Kidney epithelial cell (primary cell): Measurements from ENCODE around the gene SLC4A1AP. TPM values are rescaled to one million over a fixed set of nuclear protein-coding genes. Genes with fewer than 3 reads are reported as not detected.

Source experiments
- DNase-seq: peaks from one replicate; pipeline ENCODE4 v3.0.0-alpha.2; 2010; ENCODE audit warnings: low read depth
- H3K27me3 ChIP-seq: 2 replicates; pipeline ENCODE4 v1.6.0; 2011; ENCODE audit warnings: low read length; ENCODE audit not compliant: control insufficient read depth, insufficient read depth
- H3K36me3 ChIP-seq: 2 replicates; pipeline ENCODE4 v1.5.1; 2011; ENCODE audit warnings: low read length; ENCODE audit not compliant: control insufficient read depth, insufficient read depth
- H3K4me3 ChIP-seq: 2 replicates; pipeline ENCODE4 v1.5.1; 2011; ENCODE audit warnings: low read depth, mild to moderate bottlenecking, control low read depth, low read length
- CTCF ChIP-seq: IDR thresholded peaks from 2 replicates; pipeline ENCODE4 v1.5.1; 2011; ENCODE audit warnings: mild to moderate bottlenecking, moderate library complexity, low read length, control low read depth, inconsistent platforms; ENCODE audit not compliant: insufficient read depth, poor library complexity, severe bottlenecking
- total RNA-seq: library from RNA; depleted of rRNA; stranded (reverse); fragments of >200 nt; gene quantifications from 2 replicates; pipeline ENCODE4 v1.2.3, GENCODE V29; 2015

SLC4A1AP gene
- total RNA-seq, 1 donor from 2014 or later, result 25.0 TPM

GRCh38 chr2:27647737-27648136 lies 16.0 kb upstream of the SLC4A1AP start:
- no peak for TF ChIP-seq CTCF
- H3K27me3 ChIP-seq, result no peaks in the 10 kb centered on the region
- no peaks in the 10 kb centered on the region for H3K36me3 ChIP-seq
- no peak for DNase-seq
- no peak overlapping the region for H3K4me3 ChIP-seq

- no peak for DNase-seq
- Histone ChIP-seq H3K4me3 (no peak overlapping the region), H3K27me3 (no peaks in the 10 kb centered on the region), H3K36me3 (no peaks in the 10 kb centered on the region)
- no peak for TF ChIP-seq CTCF
Observed at GRCh38 chr2:27651056-27651455, 12.6 kb upstream of the SLC4A1AP start.

- H3K4me3 ChIP-seq, result no peak overlapping the region
- H3K36me3 ChIP-seq, result no peaks in the 10 kb centered on the region
- H3K27me3 ChIP-seq, result no peaks in the 10 kb centered on the region
- DNase-seq, result no peak
- no peak for TF ChIP-seq CTCF
Observed at GRCh38 chr2:27652341-27652740, 11.3 kb upstream of the SLC4A1AP start.

- no peaks in the 10 kb centered on the region for H3K36me3 ChIP-seq
- H3K4me3 ChIP-seq, result no peak overlapping the region
- no peak for TF ChIP-seq CTCF
- no peak for DNase-seq
- H3K27me3 ChIP-seq, result no peaks in the 10 kb centered on the region
Observed at GRCh38 chr2:27652790-27653189, 10.9 kb upstream of the SLC4A1AP start.

- H3K27me3 ChIP-seq, result no peaks in the 10 kb centered on the region
- peak; percentile 43 for DNase-seq
- H3K4me3 ChIP-seq, result no peak overlapping the region
- no peak for TF ChIP-seq CTCF
- H3K36me3 ChIP-seq, result no peaks in the 10 kb centered on the region
Observed at GRCh38 chr2:27653397-27653796, 10.3 kb upstream of the SLC4A1AP start.

GRCh38 chr2:27655155-27655951 lies 8.3 kb upstream of the SLC4A1AP start:
- no peak for DNase-seq
- no peaks in the 10 kb centered on the region for H3K27me3 ChIP-seq
- no peak overlapping the region for H3K4me3 ChIP-seq
- no peaks in the 10 kb centered on the region for H3K36me3 ChIP-seq
- TF ChIP-seq CTCF, result no peak
